Neural progenitor cell (in vitro differentiated cells): ENCODE results near the gene CMYA5. TPM values are rescaled to one million over a fixed set of nuclear protein-coding genes. Genes with fewer than 3 reads are reported as not detected.

ENCODE experiments used
- DNase-seq: peaks from one replicate; pipeline ENCODE4 v3.0.0-alpha.2; 2016; ENCODE audit warnings: low spot score
- H2AFZ ChIP-seq: fragments of 200-600 bp; sonication (generic); replicated peaks from 2 replicates; pipeline ENCODE4 v1.6.1; 2016; ENCODE audit warnings: antibody characterized with exemption
- H3F3A ChIP-seq: fragments of 200-600 bp; sonication (generic); 2 replicates; pipeline ENCODE4 v1.6.1; 2016; ENCODE audit warnings: antibody characterized with exemption, low read depth
- H3K27ac ChIP-seq: fragments of 200-600 bp; sonication (generic); 2 replicates; pipeline ENCODE4 v1.5.1; 2016; ENCODE audit warnings: mild to moderate bottlenecking
- H3K27me3 ChIP-seq: fragments of 200-600 bp; sonication (generic); 2 replicates; pipeline ENCODE4 v1.6.1; 2016; ENCODE audit warnings: mild to moderate bottlenecking, moderate library complexity
- H3K36me3 ChIP-seq: fragments of 200-600 bp; sonication (generic); 2 replicates; pipeline ENCODE4 v1.5.1; 2016
- H3K4me1 ChIP-seq: fragments of 200-600 bp; sonication (generic); 2 replicates; pipeline ENCODE4 v1.6.1; 2016; ENCODE audit warnings: mixed run types
- H3K4me2 ChIP-seq: fragments of 200-600 bp; sonication (generic); 2 replicates; pipeline ENCODE4 v1.6.1; 2016
- H3K4me3 ChIP-seq: fragments of 200-600 bp; sonication (generic); 2 replicates; pipeline ENCODE4 v1.5.1; 2016
- H3K79me2 ChIP-seq: fragments of 200-600 bp; sonication (generic); 2 replicates; pipeline ENCODE4 v1.6.1; 2016; ENCODE audit warnings: low read depth
- H3K9ac ChIP-seq: fragments of 200-600 bp; sonication (generic); 2 replicates; pipeline ENCODE4 v1.6.1; 2016
- H3K9me3 ChIP-seq: fragments of 200-600 bp; sonication (generic); 2 replicates; pipeline ENCODE4 v1.5.1; 2016; ENCODE audit warnings: low read depth
- H4K20me1 ChIP-seq: fragments of 200-600 bp; sonication (generic); 2 replicates; pipeline ENCODE4 v1.6.1; 2016; ENCODE audit warnings: low read depth
- H3K27ac Mint-ChIP-seq: 3 replicates; pipeline ENCODE4 v1.8.0; 2021; ENCODE audit warnings: mixed read lengths
- H3K27me3 Mint-ChIP-seq: 2 replicates; pipeline ENCODE4 v1.8.0; 2022; ENCODE audit warnings: low read depth, mild to moderate bottlenecking, inconsistent platforms, moderate library complexity, mixed read lengths; ENCODE audit not compliant: insufficient read depth
- H3K36me3 Mint-ChIP-seq: 3 replicates; pipeline ENCODE4 v1.8.0; 2021; ENCODE audit warnings: mixed read lengths
- H3K4me1 Mint-ChIP-seq: 3 replicates; pipeline ENCODE4 v1.8.0; 2021; ENCODE audit warnings: mixed read lengths
- H3K4me3 Mint-ChIP-seq: 3 replicates; pipeline ENCODE4 v1.8.0; 2021; ENCODE audit warnings: mild to moderate bottlenecking, moderate library complexity, mixed read lengths
- H3K9me3 Mint-ChIP-seq: 3 replicates; pipeline ENCODE4 v1.8.0; 2020; ENCODE audit warnings: mixed read lengths
- CTCF ChIP-seq: fragments of 200-600 bp; sonication (generic); IDR thresholded peaks from 2 replicates; pipeline ENCODE4 v1.5.1; 2017; ENCODE audit warnings: antibody characterized with exemption, mild to moderate bottlenecking
- EZH2 ChIP-seq: fragments of 200-600 bp; sonication (generic); IDR thresholded peaks from 2 replicates; pipeline ENCODE4 v1.6.1; 2017; ENCODE audit warnings: antibody characterized with exemption, mild to moderate bottlenecking, moderate library complexity
- EZH2phosphoT487 ChIP-seq: fragments of 200-600 bp; sonication (generic); IDR thresholded peaks from 2 replicates; pipeline ENCODE4 v1.6.1; 2017; ENCODE audit warnings: antibody characterized with exemption
- total RNA-seq: library from RNA; depleted of rRNA; stranded (reverse); fragments of >200 nt; gene quantifications from 2 replicates; pipeline ENCODE4 v1.2.3, GENCODE V29; 2015; ENCODE audit warnings: low replicate concordance

The CMYA5 gene
- total RNA-seq, 1 donor from 2014 or later: 3.5 TPM

- H3K27ac ChIP-seq: no peak overlapping the region
- Mint-ChIP-seq H3K27ac (no peak overlapping the region), H3K4me3 (no peak overlapping the region), H3K36me3 (peaks cover 3% of the 10 kb centered on the region), H3K4me1 (no peaks in the 10 kb centered on the region), H3K9me3 (peaks cover 3% of the 10 kb centered on the region), H3K27me3 (no peaks in the 10 kb centered on the region)
- TF ChIP-seq CTCF (no peak), EZH2 (no peak), EZH2phosphoT487 (no peak)
- H3K79me2 ChIP-seq: no peaks in the 10 kb centered on the region
- H4K20me1 ChIP-seq: no peaks in the 10 kb centered on the region
- no peaks in the 10 kb centered on the region for H3K9me3 ChIP-seq
- no peaks in the 10 kb centered on the region for H3K36me3 ChIP-seq
- no peak overlapping the region for H3K9ac ChIP-seq
- H3K4me1 ChIP-seq: no peaks in the 10 kb centered on the region
- no peak overlapping the region for H2AFZ ChIP-seq
- no peak overlapping the region for H3K4me2 ChIP-seq
- H3F3A ChIP-seq: peaks cover 7% of the 10 kb centered on the region
- no peak for DNase-seq
- H3K27me3 ChIP-seq: peaks cover 2% of the 10 kb centered on the region
- H3K4me3 ChIP-seq: no peak overlapping the region
Measured at GRCh38 chr5:79695526-79695925, 5.9 kb downstream of the CMYA5 start.

GRCh38 chr5:79697222-79698170 lies 7.9 kb downstream of the CMYA5 start:
- no peak for DNase-seq
- H3K36me3 Mint-ChIP-seq: no peaks in the 10 kb centered on the region
- Histone ChIP-seq H3K27ac (no peak overlapping the region), H3K27me3 (no peaks in the 10 kb centered on the region), H3F3A (no peaks in the 10 kb centered on the region), H3K4me2 (no peak overlapping the region), H3K36me3 (no peaks in the 10 kb centered on the region), H3K9me3 (no peaks in the 10 kb centered on the region), H3K79me2 (no peaks in the 10 kb centered on the region), H3K9ac (no peak overlapping the region), H2AFZ (no peak overlapping the region), H3K4me3 (no peak overlapping the region), H4K20me1 (no peaks in the 10 kb centered on the region), H3K4me1 (no peaks in the 10 kb centered on the region)
- no peaks in the 10 kb centered on the region for H3K27me3 Mint-ChIP-seq
- no peaks in the 10 kb centered on the region for H3K4me1 Mint-ChIP-seq
- no peak overlapping the region for H3K4me3 Mint-ChIP-seq
- no peak overlapping the region for H3K27ac Mint-ChIP-seq
- H3K9me3 Mint-ChIP-seq: no peaks in the 10 kb centered on the region
- TF ChIP-seq EZH2phosphoT487 (no peak), EZH2 (no peak), CTCF (no peak)

DNA sequence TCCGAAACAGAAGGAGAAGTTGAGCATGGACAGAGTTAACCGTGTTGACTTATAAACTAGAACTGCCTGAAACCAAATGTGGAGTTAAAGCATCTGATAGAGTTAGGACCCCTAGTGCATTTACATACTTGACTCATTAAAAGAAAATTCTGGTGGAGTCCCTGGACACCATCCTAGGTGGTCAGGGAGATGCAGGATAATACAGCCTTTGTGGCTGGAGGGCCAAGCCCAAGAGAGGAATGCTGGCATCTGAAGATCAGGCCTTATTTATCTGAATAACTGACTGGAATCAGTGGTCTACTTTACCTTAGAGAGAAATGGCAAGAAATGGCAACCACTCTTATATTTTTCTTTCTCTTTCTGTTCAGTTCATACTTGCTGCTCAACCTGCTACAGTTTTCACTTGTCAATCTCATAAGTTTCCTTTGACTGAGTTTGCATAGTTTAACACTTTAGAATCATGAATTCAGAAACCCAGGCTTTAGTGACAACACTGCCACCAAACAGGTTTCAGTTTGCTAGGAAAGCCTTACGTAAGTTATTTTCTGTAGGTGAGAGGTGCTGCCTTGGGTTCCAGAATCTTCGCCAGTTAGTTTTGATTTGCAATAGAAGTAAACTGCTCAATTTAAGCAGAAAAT lies 10.2 kb downstream of the CMYA5 start:
- Histone ChIP-seq H3K4me3 (no peak overlapping the region), H3K9me3 (no peaks in the 10 kb centered on the region), H3K27ac (no peak overlapping the region), H3K36me3 (no peaks in the 10 kb centered on the region), H2AFZ (no peak overlapping the region), H3F3A (no peaks in the 10 kb centered on the region), H4K20me1 (no peaks in the 10 kb centered on the region), H3K27me3 (no peaks in the 10 kb centered on the region), H3K79me2 (no peaks in the 10 kb centered on the region), H3K4me1 (no peaks in the 10 kb centered on the region), H3K9ac (no peak overlapping the region), H3K4me2 (no peak overlapping the region)
- no peaks in the 10 kb centered on the region for H3K4me1 Mint-ChIP-seq
- no peaks in the 10 kb centered on the region for H3K9me3 Mint-ChIP-seq
- no peak for DNase-seq
- no peak overlapping the region for H3K27ac Mint-ChIP-seq
- no peaks in the 10 kb centered on the region for H3K36me3 Mint-ChIP-seq
- H3K4me3 Mint-ChIP-seq: no peak overlapping the region
- no peaks in the 10 kb centered on the region for H3K27me3 Mint-ChIP-seq
- TF ChIP-seq EZH2 (no peak), CTCF (no peak), EZH2phosphoT487 (no peak)
